PC-9 (cell line): ENCODE data around the gene KLK15. TPM values are rescaled to one million over a fixed set of nuclear protein-coding genes. Genes with fewer than 3 reads are reported as not detected.
A peak's percentile ranks its signal among the peaks of the same experiment; 100 is the strongest.

Experiments used
- BruUV-seq: library from RNA; stranded (reverse); fragments of 400-500 nt; replicated peaks from 2 replicates; lab custom pipeline; 2021; lab: Mats Ljungman, UMichigan
- CTCF ChIA-PET: fragments of 300-600 bp; sonication (Branson Sonifier 250); formaldehyde crosslinking; loops from one replicate; lab custom pipeline; 2022; ENCODE audit warnings: antibody characterized with exemption; lab: Charles Lee
- POLR2A ChIA-PET: fragments of 300-600 bp; sonication (Branson Sonifier 250); formaldehyde crosslinking; loops from one replicate; lab custom pipeline; 2022; ENCODE audit warnings: antibody characterized with exemption; ENCODE audit not compliant: unreplicated experiment; lab: Charles Lee
- DNase-seq, 2 experiments: peaks; one replicate each; pipeline versions ENCODE4 v3.0.0 to v3.0.0-alpha.2; 2015 to 2022; ENCODE audit warnings: mixed read lengths in 1 of 2
- H2AFZ ChIP-seq: fragments of 200-600 bp; sonication (generic); 2 replicates; pipeline ENCODE4 v1.8.1; 2017; ENCODE audit warnings: antibody characterized with exemption
- H3F3A ChIP-seq: fragments of 200-600 bp; sonication (generic); 2 replicates; pipeline ENCODE4 v1.8.1; 2017; ENCODE audit warnings: antibody characterized with exemption, mild to moderate bottlenecking, low read depth; ENCODE audit not compliant: insufficient read depth
- H3K27ac ChIP-seq: fragments of 200-600 bp; sonication (generic); 2 replicates; pipeline ENCODE4 v1.6.1; 2016; ENCODE audit warnings: mixed run types
- H3K27me3 ChIP-seq: fragments of 200-600 bp; sonication (generic); 2 replicates; pipeline ENCODE4 v1.6.1; 2016; ENCODE audit warnings: low read depth, mixed run types; ENCODE audit not compliant: insufficient read depth
- H3K36me3 ChIP-seq: fragments of 200-600 bp; sonication (generic); 2 replicates; pipeline ENCODE4 v1.6.1; 2016; ENCODE audit warnings: low read depth, mixed run types
- H3K4me1 ChIP-seq: fragments of 200-600 bp; sonication (generic); replicated peaks from 2 replicates; pipeline ENCODE4 v1.6.1; 2016; ENCODE audit warnings: mixed run types; ENCODE audit not compliant: insufficient read depth
- H3K4me2 ChIP-seq: fragments of 200-600 bp; sonication (generic); 2 replicates; pipeline ENCODE4 v1.6.1; 2017; ENCODE audit warnings: mixed run types
- H3K4me3 ChIP-seq: fragments of 200-600 bp; sonication (generic); 2 replicates; pipeline ENCODE4 v1.6.1; 2016; ENCODE audit warnings: mixed run types
- H3K79me2 ChIP-seq: fragments of 200-600 bp; sonication (generic); 2 replicates; pipeline ENCODE4 v1.6.1; 2017; ENCODE audit warnings: low read depth, mixed run types
- H3K9me2 ChIP-seq: fragments of 200-600 bp; sonication (generic); 2 replicates; pipeline ENCODE4 v1.8.1; 2017; ENCODE audit warnings: mild to moderate bottlenecking; ENCODE audit not compliant: insufficient read depth
- H3K9me3 ChIP-seq: fragments of 200-600 bp; sonication (generic); 2 replicates; pipeline ENCODE4 v1.8.1; 2016; ENCODE audit warnings: low read depth; ENCODE audit not compliant: insufficient read depth
- H4K20me1 ChIP-seq: fragments of 200-600 bp; sonication (generic); 2 replicates; pipeline ENCODE4 v1.8.1; 2017; ENCODE audit not compliant: insufficient read depth
- EZH2 ChIP-seq: fragments of 200-600 bp; sonication (generic); IDR thresholded peaks from 2 replicates; pipeline ENCODE4 v1.8.0; 2017; ENCODE audit warnings: antibody characterized with exemption, low read depth
- intact Hi-C: fragments of 100-400 bp; cut with micrococcal nuclease; formaldehyde crosslinking; loops from one replicate; pipeline ENCODE4 v1.10.0; 2022; ENCODE audit not compliant: unreplicated experiment
- total RNA-seq: library from RNA; stranded (reverse); gene quantifications from 2 replicates; pipeline ENCODE4 v1.2.3, GENCODE V29; 2021
- TF ChIP-seq, protein P1 (sequence below): fragments of 200-600 bp; sonication (generic); conservative IDR thresholded peaks from 2 replicates; pipeline ENCODE4 v1.6.1; 2017; ENCODE audit warnings: mixed run types, antibody characterized with exemption, mild to moderate bottlenecking, moderate library complexity

The KLK15 gene
- total RNA-seq, 1 experiment from 2014 or later: not detected

DNA sequence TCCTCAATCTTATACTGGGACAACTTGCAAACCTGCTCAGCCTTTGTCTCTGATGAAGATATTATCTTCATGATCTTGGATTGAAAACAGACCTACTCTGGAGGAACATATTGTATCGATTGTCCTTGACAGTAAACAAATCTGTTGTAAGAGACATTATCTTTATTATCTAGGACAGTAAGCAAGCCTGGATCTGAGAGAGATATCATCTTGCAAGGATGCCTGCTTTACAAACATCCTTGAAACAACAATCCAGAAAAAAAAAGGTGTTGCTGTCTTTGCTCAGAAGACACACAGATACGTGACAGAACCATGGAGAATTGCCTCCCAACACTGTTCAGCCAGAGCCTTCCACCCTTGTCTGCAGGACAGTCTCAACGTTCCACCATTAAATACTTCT, 17.4 kb upstream of the KLK15 start:
- H3K9me2 ChIP-seq: no peaks in the 10 kb centered on the region
- no peak overlapping the region for H2AFZ ChIP-seq
- no peaks in the 10 kb centered on the region for H3K4me1 ChIP-seq
- TF ChIP-seq EZH2: no peak
- TF ChIP-seq, protein P1, sequence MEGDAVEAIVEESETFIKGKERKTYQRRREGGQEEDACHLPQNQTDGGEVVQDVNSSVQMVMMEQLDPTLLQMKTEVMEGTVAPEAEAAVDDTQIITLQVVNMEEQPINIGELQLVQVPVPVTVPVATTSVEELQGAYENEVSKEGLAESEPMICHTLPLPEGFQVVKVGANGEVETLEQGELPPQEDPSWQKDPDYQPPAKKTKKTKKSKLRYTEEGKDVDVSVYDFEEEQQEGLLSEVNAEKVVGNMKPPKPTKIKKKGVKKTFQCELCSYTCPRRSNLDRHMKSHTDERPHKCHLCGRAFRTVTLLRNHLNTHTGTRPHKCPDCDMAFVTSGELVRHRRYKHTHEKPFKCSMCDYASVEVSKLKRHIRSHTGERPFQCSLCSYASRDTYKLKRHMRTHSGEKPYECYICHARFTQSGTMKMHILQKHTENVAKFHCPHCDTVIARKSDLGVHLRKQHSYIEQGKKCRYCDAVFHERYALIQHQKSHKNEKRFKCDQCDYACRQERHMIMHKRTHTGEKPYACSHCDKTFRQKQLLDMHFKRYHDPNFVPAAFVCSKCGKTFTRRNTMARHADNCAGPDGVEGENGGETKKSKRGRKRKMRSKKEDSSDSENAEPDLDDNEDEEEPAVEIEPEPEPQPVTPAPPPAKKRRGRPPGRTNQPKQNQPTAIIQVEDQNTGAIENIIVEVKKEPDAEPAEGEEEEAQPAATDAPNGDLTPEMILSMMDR: no peak
- H3K79me2 ChIP-seq: no peaks in the 10 kb centered on the region
- no peaks in the 10 kb centered on the region; the same call in 1 of the 2 replicates for H4K20me1 ChIP-seq
- H3F3A ChIP-seq: no peaks in the 10 kb centered on the region
- H3K27ac ChIP-seq: no peak overlapping the region
- H3K27me3 ChIP-seq: peaks cover 86% of the 10 kb centered on the region
- no peak overlapping the region for H3K4me3 ChIP-seq
- POLR2A ChIA-PET: no interaction called here
- BruUV-seq: no TSS peak
- no peaks in the 10 kb centered on the region for H3K9me3 ChIP-seq
- H3K4me2 ChIP-seq: no peak overlapping the region
- no peak for DNase-seq
- CTCF ChIA-PET: no interaction called here
- no peaks in the 10 kb centered on the region for H3K36me3 ChIP-seq
- intact Hi-C loops: no loop called here

DNA sequence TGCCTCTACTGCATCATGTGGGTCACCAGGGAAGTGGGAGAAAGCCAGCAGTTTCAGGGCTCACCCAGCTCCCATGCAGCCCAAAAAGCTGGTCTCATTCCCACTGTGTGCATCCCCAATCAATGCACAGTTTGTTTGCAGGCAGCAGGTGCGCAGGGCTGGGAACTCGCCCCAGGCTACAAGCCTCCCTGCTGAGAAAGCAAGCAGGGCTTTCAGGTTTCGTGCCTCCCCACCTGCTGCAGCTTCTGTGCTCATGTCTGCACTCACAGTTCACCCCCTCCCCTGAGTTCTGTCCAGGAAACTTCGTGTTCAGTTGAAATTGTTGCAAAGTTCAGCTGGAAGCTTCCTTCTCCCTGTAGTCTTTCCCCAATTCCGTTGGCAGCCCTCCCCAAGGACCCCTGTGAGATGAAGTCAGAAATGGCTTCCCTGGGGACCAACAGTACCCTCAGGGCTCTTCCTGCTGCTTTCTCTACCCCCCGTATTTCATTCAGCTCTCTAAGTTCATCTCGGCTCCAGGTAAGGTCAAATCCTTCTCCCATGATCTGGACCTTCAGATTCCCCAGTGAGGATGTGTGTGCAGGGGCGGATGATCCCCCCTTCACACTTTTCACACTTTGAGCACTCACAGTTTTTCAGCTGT, 11.0 kb upstream of the KLK15 start:
- ChIA-PET POLR2A (no interaction called here), CTCF (no interaction called here)
- peaks cover 10% of the 10 kb centered on the region; the same call in 1 of the 2 replicates for H3F3A ChIP-seq
- no peak overlapping the region for H3K27ac ChIP-seq
- DNase-seq: peak; percentile 19 to 87
- H4K20me1 ChIP-seq: no peaks in the 10 kb centered on the region; the same call in 1 of the 2 replicates
- H3K27me3 ChIP-seq: peaks cover 67% of the 10 kb centered on the region
- intact Hi-C loops: no loop called here
- no peaks in the 10 kb centered on the region for H3K9me2 ChIP-seq
- H3K79me2 ChIP-seq: no peaks in the 10 kb centered on the region
- H3K4me2 ChIP-seq: peak overlapping the region; percentile 65
- peaks cover 15% of the 10 kb centered on the region for H3K4me1 ChIP-seq
- no TSS peak for BruUV-seq
- TF ChIP-seq, protein P1: no peak
- TF ChIP-seq EZH2: no peak
- H3K4me3 ChIP-seq: no peak overlapping the region; the same call in 1 of the 2 replicates
- H2AFZ ChIP-seq: no peak overlapping the region
- H3K36me3 ChIP-seq: no peaks in the 10 kb centered on the region
- no peaks in the 10 kb centered on the region for H3K9me3 ChIP-seq

DNA sequence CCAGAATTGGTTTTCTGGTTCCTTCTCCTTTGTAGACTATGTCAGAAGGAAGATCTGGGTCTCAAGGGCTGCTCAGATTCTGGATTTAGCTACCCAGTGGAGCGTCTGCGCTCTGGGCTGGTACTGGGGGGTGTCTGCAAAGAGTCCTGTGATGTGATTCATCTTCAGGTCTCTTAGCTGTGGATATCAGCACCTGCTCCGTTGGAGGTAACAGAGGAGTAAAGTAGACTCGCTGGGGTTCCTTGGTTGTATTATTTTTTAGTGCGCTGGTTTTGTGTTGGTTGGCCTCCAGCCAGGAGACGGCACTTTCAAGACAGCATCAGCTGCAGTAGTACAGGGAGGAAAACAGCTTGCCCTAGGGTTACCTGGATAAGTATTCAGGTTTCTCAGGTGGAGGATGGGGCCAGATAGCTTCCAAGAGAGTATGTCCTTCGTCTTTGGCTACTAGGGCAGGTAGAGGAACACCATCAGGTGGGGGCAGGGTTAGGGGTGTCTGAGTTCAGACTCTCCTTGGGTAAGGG, 10.4 kb upstream of the KLK15 start:
- intact Hi-C loops: no loop called here
- no peak overlapping the region for H3K4me3 ChIP-seq
- H3K9me3 ChIP-seq: no peaks in the 10 kb centered on the region
- H3K9me2 ChIP-seq: no peaks in the 10 kb centered on the region
- no peaks in the 10 kb centered on the region for H3K36me3 ChIP-seq
- no peak overlapping the region for H2AFZ ChIP-seq
- no TSS peak for BruUV-seq
- peak overlapping the region; percentile 65 for H3K4me2 ChIP-seq
- DNase-seq: peak in 1 of 2 experiments; percentile 60
- peaks cover 10% of the 10 kb centered on the region; the same call in 1 of the 2 replicates for H3F3A ChIP-seq
- POLR2A ChIA-PET: no interaction called here
- peaks cover 62% of the 10 kb centered on the region for H3K27me3 ChIP-seq
- TF ChIP-seq, protein P1: no peak
- no peak for TF ChIP-seq EZH2
- no peak overlapping the region for H3K27ac ChIP-seq
- peaks cover 15% of the 10 kb centered on the region for H3K4me1 ChIP-seq
- CTCF ChIA-PET: no interaction called here
- no peaks in the 10 kb centered on the region; the same call in 1 of the 2 replicates for H4K20me1 ChIP-seq
- no peaks in the 10 kb centered on the region for H3K79me2 ChIP-seq
